Thyroid gland (tissue), 4 donors: Measurements from ENCODE around the gene CCDC61. TPM values are rescaled to one million over a fixed set of nuclear protein-coding genes. Genes with fewer than 3 reads are reported as not detected.

Experiments
- DNase-seq, 2 donors: peaks; one replicate each; pipeline ENCODE4 v3.0.0-alpha.2; 2019
- H3K27ac ChIP-seq, 3 donors: fragments of 200-600 bp; sonication (generic); 1 replicate in 2 of 3; 2 replicates in 1 of 3; pipeline ENCODE4 v1.5.1; 2016 to 2019; ENCODE audit warnings: mild to moderate bottlenecking in 1 of 3, moderate library complexity in 1 of 3
- H3K27me3 ChIP-seq: fragments of 200-600 bp; sonication (generic); one replicate; pipeline ENCODE4 v1.5.1; 2019
- H3K36me3 ChIP-seq, 2 donors: fragments of 200-600 bp; sonication (generic); one replicate each; pipeline ENCODE4 v1.5.1; 2016 to 2019
- H3K4me1 ChIP-seq, 2 donors: fragments of 200-600 bp; sonication (generic); one replicate each; pipeline ENCODE4 v1.5.1; 2017 to 2019
- H3K4me3 ChIP-seq, 3 donors: fragments of 200-600 bp; sonication (generic); replicated peaks in 1 of 3; 1 replicate in 2 of 3; 2 replicates in 1 of 3; pipeline ENCODE4 v1.5.1; 2016; ENCODE audit warnings: mild to moderate bottlenecking in 1 of 3
- H3K9me3 ChIP-seq: fragments of 200-600 bp; sonication (generic); one replicate; pipeline ENCODE4 v1.5.1; 2017
- CTCF ChIP-seq, 6 experiments: fragments of 200-600 bp in 3 of 6; fragments of 450-650 bp in 3 of 6; sonication (generic) in 3 of 6; IDR thresholded peaks; one replicate each; pipeline ENCODE4 v1.5.1; 2016 to 2019; ENCODE audit warnings: antibody characterized with exemption in 6 of 6, mild to moderate bottlenecking in 2 of 6, inconsistent platforms in 1 of 6, moderate library complexity in 1 of 6
- POLR2A ChIP-seq, 2 donors: fragments of 450-650 bp; IDR thresholded peaks; one replicate each; pipeline ENCODE4 v1.6.1; 2017; ENCODE audit warnings: antibody characterized with exemption in 2 of 2, mild to moderate bottlenecking in 2 of 2, moderate library complexity in 1 of 2
- WGBS, 2 donors: methylation state at CpG; one replicate each; pipeline ENCODE4 v1.1.5; 2017; 5-methylcytosine and 5-hydroxymethylcytosine counted together
- intact Hi-C: fragments of 100-400 bp; cut with DNase I; formaldehyde crosslinking; loops from one replicate; pipeline ENCODE4 v1.15.1; 2023
- total RNA-seq, 4 donors: library from RNA; depleted of rRNA; stranded (reverse); fragments of >200 nt; gene quantifications; one replicate each; pipeline ENCODE4 v1.2.3, GENCODE V29; 2016

CCDC61 gene
- total RNA-seq, 4 donors from 2014 or later, result 8.5 to 12.4 (median 9.8) TPM

GRCh38 chr19:45969676-45970075 lies 25.6 kb upstream of the CCDC61 start:
- DNase-seq, result no peak
- Histone ChIP-seq H3K4me3 (no peak overlapping the region), H3K4me1 (no peaks in the 10 kb centered on the region), H3K27me3 (peaks cover 7% of the 10 kb centered on the region), H3K9me3 (no peaks in the 10 kb centered on the region), H3K27ac (no peak overlapping the region), H3K36me3 (no peaks in the 10 kb centered on the region)
- 71 to 72% methylated on average over 5 of the region's 5 CpGs for WGBS, 2 donors
- intact Hi-C loops, result no loop called here
- TF ChIP-seq POLR2A (IDR thresholded peaks at IDR 0.05), result no peak
- TF ChIP-seq CTCF (IDR thresholded peaks at IDR 0.05), result no peak

GRCh38 chr19:45971260-45971902 lies 23.9 kb upstream of the CCDC61 start:
- H3K36me3 ChIP-seq, result no peaks in the 10 kb centered on the region
- peaks cover 7% of the 10 kb centered on the region for H3K27me3 ChIP-seq
- no peaks in the 10 kb centered on the region for H3K4me1 ChIP-seq
- no peaks in the 10 kb centered on the region for H3K9me3 ChIP-seq
- TF ChIP-seq POLR2A (IDR thresholded peaks at IDR 0.05) (no peak), CTCF (IDR thresholded peaks at IDR 0.05) (no peak)
- WGBS, 2 donors, result 8 to 25% methylated on average over 10 to 11 of the region's 11 CpGs
- intact Hi-C loops, result no loop called here
- peak overlapping the region in 1 of 3 donors; percentile 33 for H3K27ac ChIP-seq
- DNase-seq, result no peak
- H3K4me3 ChIP-seq, result peak overlapping the region in 1 of 3 donors; percentile 9

GRCh38 chr19:45972081-45972946 lies 23.0 kb upstream of the CCDC61 start:
- intact Hi-C loops, result no loop called here
- H3K9me3 ChIP-seq, result no peaks in the 10 kb centered on the region
- no peaks in the 10 kb centered on the region for H3K36me3 ChIP-seq
- peak overlapping the region in 1 of 3 donors; percentile 24 for H3K4me3 ChIP-seq
- no peak for TF ChIP-seq POLR2A (IDR thresholded peaks at IDR 0.05)
- TF ChIP-seq CTCF (IDR thresholded peaks at IDR 0.05), result no peak
- WGBS, 2 donors, result 15 to 18% methylated on average over 18 of the region's 18 CpGs
- H3K27me3 ChIP-seq, result peaks cover 7% of the 10 kb centered on the region
- peak in 1 of 2 donors; percentile 9 for DNase-seq
- H3K27ac ChIP-seq, result peak overlapping the region in 2 of 3 donors; percentile 43 to 52
- H3K4me1 ChIP-seq, result no peaks in the 10 kb centered on the region

- intact Hi-C loops, result no loop called here
- DNase-seq, result no peak
- Histone ChIP-seq H3K4me1 (no peaks in the 10 kb centered on the region), H3K9me3 (no peaks in the 10 kb centered on the region), H3K27ac (peak overlapping the region in 2 of 3 donors; percentile 43 to 52), H3K27me3 (peaks cover 7% of the 10 kb centered on the region), H3K36me3 (no peaks in the 10 kb centered on the region), H3K4me3 (peak overlapping the region in 1 of 3 donors; percentile 24)
- WGBS, 2 donors, result 0 to 20% methylated on average over 1 to 2 of the region's 54 CpGs
- TF ChIP-seq POLR2A (IDR thresholded peaks at IDR 0.05) (no peak), CTCF (IDR thresholded peaks at IDR 0.05) (no peak)
Measured at GRCh38 chr19:45972947-45973540, 22.2 kb upstream of the CCDC61 start.
